GM12878 (cell line): Measurements from ENCODE around the gene FUT3. TPM values are rescaled to one million over a fixed set of nuclear protein-coding genes. Genes with fewer than 3 reads are reported as not detected.

Experiments
- ATAC-seq: fragments of 200-7000 bp; cut with Tn5 transposase; 3 replicates; pipeline ENCODE4 v1.9.1; 2020; ENCODE audit warnings: mild to moderate bottlenecking, moderate library complexity
- BruUV-seq: library from RNA; stranded (reverse); fragments of 400-500 nt; replicated peaks from 2 replicates; lab custom pipeline; 2021; lab: Mats Ljungman, UMichigan
- CTCF ChIA-PET: fragments of 300-600 bp; sonication (Branson Sonifier 250); formaldehyde crosslinking; extraction: SDS; loops from one replicate; lab custom pipeline; 2021; ENCODE audit warnings: inconsistent platforms; lab: Yijun Ruan, JAX
- POLR2A ChIA-PET: fragments of 350-600 bp; formaldehyde crosslinking; extraction: SDS; loops from one replicate; lab custom pipeline; 2021; ENCODE audit warnings: inconsistent platforms; lab: Charles Lee
- RAD21 ChIA-PET: fragments of 300-600 bp; sonication (Branson Sonifier 250); formaldehyde crosslinking; loops from one replicate; lab custom pipeline; 2023; ENCODE audit warnings: antibody characterized with exemption; ENCODE audit not compliant: unreplicated experiment; lab: Charles Lee
- SMC1A ChIA-PET: fragments of 300-600 bp; sonication (Branson Sonifier 250); formaldehyde crosslinking; loops from one replicate; lab custom pipeline; 2023; ENCODE audit not compliant: unreplicated experiment, uncharacterized antibody; lab: Charles Lee
- DNase-seq: peaks from one replicate; pipeline ENCODE4 v3.0.0-alpha.2; 2011; ENCODE audit warnings: low read depth, low spot score
- FAIRE-seq: peaks from 3 replicates; lab custom pipeline; 2011; peaks lifted over from hg19 to GRCh38; lab: Jason Lieb, UNC
- H2AFZ ChIP-seq: 2 replicates; pipeline ENCODE4 v1.6.0; 2011; ENCODE audit warnings: low read depth, low read length, control low read depth; ENCODE audit not compliant: control insufficient read depth
- H3K27ac ChIP-seq: 2 replicates; pipeline ENCODE4 v1.5.1; 2011; ENCODE audit warnings: control low read depth; ENCODE audit not compliant: control insufficient read depth, insufficient read depth
- H3K27me3 ChIP-seq, 2 experiments: replicated peaks in 1 of 2; 2 replicates each; pipeline versions ENCODE4 v1.6.0 to v1.6.1; 2011; ENCODE audit warnings: low read length in 1 of 2; ENCODE audit not compliant: control insufficient read depth in 2 of 2, insufficient read depth in 2 of 2
- H3K36me3 ChIP-seq, 2 experiments: 2 replicates each; pipeline ENCODE4 v1.5.1; 2011; ENCODE audit warnings: low read length in 1 of 2; ENCODE audit not compliant: control insufficient read depth in 2 of 2, insufficient read depth in 2 of 2
- H3K4me1 ChIP-seq: 2 replicates; pipeline ENCODE4 v1.6.1; 2011; ENCODE audit warnings: mild to moderate bottlenecking, low read length, moderate library complexity, mixed read lengths; ENCODE audit not compliant: control insufficient read depth, insufficient read depth
- H3K4me2 ChIP-seq: 2 replicates; pipeline ENCODE4 v1.6.0; 2011; ENCODE audit warnings: control low read depth; ENCODE audit not compliant: control insufficient read depth, insufficient read depth
- H3K4me3 ChIP-seq: fragments of 200-600 bp; sonication (generic); 2 replicates; pipeline ENCODE4 v1.5.1; 2016
- H3K79me2 ChIP-seq: 2 replicates; pipeline ENCODE4 v1.6.0; 2011; ENCODE audit warnings: low read length; ENCODE audit not compliant: control insufficient read depth, insufficient read depth
- H3K9ac ChIP-seq: 2 replicates; pipeline ENCODE4 v1.8.0; 2011; ENCODE audit warnings: low read length, control low read depth, mixed read lengths; ENCODE audit not compliant: control insufficient read depth, insufficient read depth
- H3K9me3 ChIP-seq: replicated peaks from 3 replicates; pipeline ENCODE4 v1.5.1; 2011; ENCODE audit warnings: mild to moderate bottlenecking, low read length; ENCODE audit not compliant: control insufficient read depth, insufficient read depth
- H4K20me1 ChIP-seq: 2 replicates; pipeline ENCODE4 v1.6.0; 2011; ENCODE audit not compliant: control insufficient read depth, insufficient read depth
- CEBPB ChIP-seq, 2 experiments: fragments of 150-350 bp in 1 of 2; IDR thresholded peaks; 2 replicates each; pipeline ENCODE4 v1.6.1; 2012 to 2014; ENCODE audit warnings: low read depth in 2 of 2, low read length in 2 of 2, borderline replicate concordance in 1 of 2, inconsistent platforms in 1 of 2
- CHD1 ChIP-seq: IDR thresholded peaks from 2 replicates; pipeline ENCODE4 v1.6.1; 2012; ENCODE audit warnings: low read depth, low read length, improper control_type of control experiment
- GABPA ChIP-seq: IDR thresholded peaks from 2 replicates; pipeline ENCODE4 v1.6.1; 2014; ENCODE audit warnings: antibody characterized with exemption, low read depth, mild to moderate bottlenecking, inconsistent platforms
- IRF5 ChIP-seq: fragments of 450-650 bp; IDR thresholded peaks from 2 replicates; pipeline ENCODE4 v1.6.1; 2017; ENCODE audit warnings: borderline replicate concordance
- JUND ChIP-seq: IDR thresholded peaks from 2 replicates; pipeline ENCODE4 v1.6.1; 2012; ENCODE audit warnings: low read depth, mild to moderate bottlenecking, low read length, improper control_type of control experiment, moderate library complexity
- NFXL1 ChIP-seq: fragments of 450-650 bp; IDR thresholded peaks from 2 replicates; pipeline ENCODE4 v1.6.1; 2017; ENCODE audit warnings: antibody characterized with exemption, mild to moderate bottlenecking, borderline replicate concordance
- POLR2A ChIP-seq: IDR thresholded peaks from 2 replicates; pipeline ENCODE4 v1.6.1; 2011; ENCODE audit warnings: low read depth, mild to moderate bottlenecking, low read length
- SIN3A ChIP-seq: IDR thresholded peaks from 2 replicates; pipeline ENCODE4 v1.6.1; 2012; ENCODE audit warnings: low read depth, low read length, improper control_type of control experiment
- SMARCA5 ChIP-seq: fragments of 450-650 bp; IDR thresholded peaks from 2 replicates; pipeline ENCODE4 v1.6.1; 2017; ENCODE audit warnings: mild to moderate bottlenecking
- SREBF2 ChIP-seq: IDR thresholded peaks from 2 replicates; pipeline ENCODE4 v1.6.1; 2012; ENCODE audit warnings: mild to moderate bottlenecking, low read length
- TAF1 ChIP-seq: IDR thresholded peaks from 2 replicates; pipeline ENCODE4 v1.6.1; 2011; ENCODE audit warnings: mild to moderate bottlenecking, low read depth, low read length, borderline replicate concordance
- USF1 ChIP-seq: IDR thresholded peaks from 2 replicates; pipeline ENCODE4 v1.6.1; 2011; ENCODE audit warnings: borderline replicate concordance, low read depth, mild to moderate bottlenecking, moderate library complexity, mixed read lengths, low read length; ENCODE audit not compliant: insufficient read depth; ENCODE audit errors: extremely low read length
- YBX1 ChIP-seq: fragments of 450-650 bp; IDR thresholded peaks from 2 replicates; pipeline ENCODE4 v1.6.1; 2016; ENCODE audit warnings: antibody characterized with exemption
- ZNF384 ChIP-seq: IDR thresholded peaks from 2 replicates; pipeline ENCODE4 v1.6.1; 2012; ENCODE audit warnings: low read depth, mild to moderate bottlenecking, low read length, improper control_type of control experiment, borderline replicate concordance
- WGBS: methylation state at CpG from one replicate; pipeline ENCODE4 v1.1.6; 2016; ENCODE audit warnings: low lambda C conversion rate; ENCODE audit not compliant: insufficient replicate concordance, insufficient coverage; ENCODE audit errors: missing lambda C conversion rate; 5-methylcytosine and 5-hydroxymethylcytosine counted together
- in situ Hi-C: fragments of 300-500 bp; cut with MboI; formaldehyde crosslinking; loops from 9 replicates; pipeline ENCODE4 v1.14.3; 2018; ENCODE audit warnings: mixed read lengths
- intact Hi-C: fragments of 100-400 bp; cut with micrococcal nuclease; formaldehyde crosslinking; loops from one replicate; pipeline ENCODE4 v1.14.2; 2022; ENCODE audit not compliant: unreplicated experiment
- polyA plus RNA-seq, 11 experiments: library from polyadenylated mRNA; depleted of rRNA in 4 of 11; unstranded in 6 of 11; stranded (reverse) in 5 of 11; fragments of >200 nt; fragmentation: Nextera tagmentation in 4 of 11; fragmentation: Illumina TruSeq in 1 of 11; extraction: Ambion mirVana in 4 of 11; extraction: Trizol in 1 of 11; gene quantifications; 1 replicate in 1 of 11; 2 replicates in 10 of 11; pipeline versions ENCODE4 v1.2.1 to v1.2.3, GENCODE V29; 2011 to 2016; ENCODE audit warnings: inconsistent platforms in 2 of 11, missing spikeins in 2 of 11, low read depth in 1 of 11
- total RNA-seq, 4 experiments: library from RNA; depleted of rRNA in 3 of 4; stranded (reverse); fragments of >200 nt in 3 of 4; fragmentation: Illumina TruSeq in 1 of 4; extraction: Trizol in 1 of 4; gene quantifications; 2 replicates each; pipeline versions ENCODE4 v1.2.1 to v1.2.3, GENCODE V29; 2013 to 2021

The FUT3 gene
- total and polyA plus RNA-seq, 10 of the 15 experiments (the other 5 are each of a cell fraction or from before 2014, with no cell fraction given) = 0.04 to 0.31 (median 0.07) TPM; not detected in 7

GRCh38 chr19:5832061-5832460 is 19.2 kb downstream of the FUT3 start:
- intact Hi-C loops = no loop called here
- DNase-seq (no peak), ATAC-seq (no peak), FAIRE-seq (no peak)
- Histone ChIP-seq H2AFZ (no peak overlapping the region), H3K9me3 (no peaks in the 10 kb centered on the region), H3K27me3 (peaks cover 0 to 4% of the 10 kb centered on the region in 2 experiments; a peak in 2 of 4 replicates), H3K4me1 (peaks cover 18% of the 10 kb centered on the region), H3K27ac (no peak overlapping the region), H3K9ac (no peak overlapping the region), H4K20me1 (no peaks in the 10 kb centered on the region), H3K4me2 (no peak overlapping the region), H3K79me2 (no peaks in the 10 kb centered on the region), H3K36me3 (no peaks in the 10 kb centered on the region), H3K4me3 (no peak overlapping the region)
- ChIA-PET CTCF (interaction anchor here (0.7 kb wide), 1 partner anchor 28 kb away, joined by 3 read pairs; no protein-coding TSS in a partner anchor), POLR2A (interaction anchor here (0.6 kb wide), 2 partner anchors 92 to 1425 kb away, joined by 3 to 4 read pairs; no protein-coding TSS in a partner anchor), RAD21 (no interaction called here), SMC1A (no interaction called here)
- TF ChIP-seq SMARCA5 = no peak
- no peak for TF ChIP-seq NFXL1
- BruUV-seq = no TSS peak
- WGBS = 80% methylated on average over 21 of the region's 22 CpGs
- in situ Hi-C loops = no loop called here

GRCh38 chr19:5831159-5831558 is 20.1 kb downstream of the FUT3 start:
- FAIRE-seq = no peak
- H3K27ac ChIP-seq = no peak overlapping the region
- no peaks in the 10 kb centered on the region for H3K36me3 ChIP-seq
- in situ Hi-C loops = no loop called here
- 78% methylated on average over 9 of the region's 9 CpGs for WGBS
- CTCF ChIA-PET = no interaction called here
- POLR2A ChIA-PET = interaction anchor here (0.6 kb wide), 1 partner anchor 1424 kb away, joined by 4 read pairs; no protein-coding TSS in a partner anchor
- H3K4me1 ChIP-seq = peaks cover 24% of the 10 kb centered on the region
- H3K79me2 ChIP-seq = no peaks in the 10 kb centered on the region
- BruUV-seq = no TSS peak
- no peak overlapping the region for H3K4me2 ChIP-seq
- DNase-seq = no peak
- H3K27me3 ChIP-seq = peaks cover 0 to 4% of the 10 kb centered on the region in 2 experiments; a peak in 2 of 4 replicates
- H3K4me3 ChIP-seq = no peak overlapping the region
- H4K20me1 ChIP-seq = no peaks in the 10 kb centered on the region
- intact Hi-C loops = no loop called here
- H2AFZ ChIP-seq = no peak overlapping the region
- H3K9me3 ChIP-seq = no peaks in the 10 kb centered on the region
- no peak for ATAC-seq
- RAD21 ChIA-PET = no interaction called here
- SMC1A ChIA-PET = no interaction called here
- no peak overlapping the region for H3K9ac ChIP-seq
- no peak for TF ChIP-seq IRF5
- TF ChIP-seq GABPA = no peak
- no peak for TF ChIP-seq USF1
- no peak for TF ChIP-seq SREBF2
- TF ChIP-seq CEBPB (IDR thresholded peaks at IDR 0.05; ENCODE audit: borderline replicate concordance in 1 of 2, low read depth in 2 of 2, low read length in 2 of 2) = no peak
- TF ChIP-seq TAF1 = no peak
- TF ChIP-seq POLR2A = no peak
- no peak for TF ChIP-seq YBX1
- no peak for TF ChIP-seq JUND
- TF ChIP-seq ZNF384 = no peak
- TF ChIP-seq SIN3A = no peak
- TF ChIP-seq CHD1 = no peak
